H1 (cell line): Measurements from ENCODE around the gene INIP. TPM values are rescaled to one million over a fixed set of nuclear protein-coding genes. Genes with fewer than 3 reads are reported as not detected.

Experiments used
- CTCF ChIA-PET: fragments of 300-600 bp; sonication (Branson Sonifier 250); formaldehyde crosslinking; loops from one replicate; lab custom pipeline; 2021; ENCODE audit not compliant: partially characterized antibody; lab: Charles Lee
- POLR2A ChIA-PET: fragments of 300-600 bp; sonication (Branson Sonifier 250); formaldehyde crosslinking; loops from one replicate; lab custom pipeline; 2021; ENCODE audit warnings: inconsistent platforms; ENCODE audit not compliant: partially characterized antibody; lab: Charles Lee
- DNase-seq, 2 experiments: peaks; one replicate each; pipeline versions ENCODE4 v3.0.0 to v3.0.0-alpha.2; 2010 to 2022; ENCODE audit warnings: low spot score in 2 of 2, low read depth in 1 of 2, mixed read lengths in 1 of 2
- FAIRE-seq: peaks from 2 replicates; lab custom pipeline; 2011; peaks lifted over from hg19 to GRCh38; lab: Jason Lieb, UNC
- H2AFZ ChIP-seq: 2 replicates; pipeline ENCODE4 v1.8.1; 2012; ENCODE audit warnings: low read length, inconsistent platforms
- H2AK5ac ChIP-seq: 2 replicates; pipeline ENCODE4 v1.6.1; 2013; ENCODE audit warnings: low read depth, low read length
- H2BK120ac ChIP-seq: replicated peaks from 2 replicates; pipeline ENCODE3; 2013; ENCODE audit warnings: low read depth, low read length, inconsistent platforms
- H2BK12ac ChIP-seq: 2 replicates; pipeline ENCODE4 v1.6.1; 2013; ENCODE audit warnings: low read depth, low read length
- H2BK15ac ChIP-seq: 2 replicates; pipeline ENCODE4 v1.6.1; 2013; ENCODE audit warnings: low read length
- H2BK20ac ChIP-seq: 2 replicates; pipeline ENCODE4 v1.6.1; 2013; ENCODE audit warnings: low read length
- H2BK5ac ChIP-seq: 2 replicates; pipeline ENCODE4 v1.6.1; 2013; ENCODE audit warnings: low read depth, low read length
- H3K14ac ChIP-seq: 2 replicates; pipeline ENCODE4 v1.6.1; 2013; ENCODE audit warnings: inconsistent platforms; ENCODE audit not compliant: insufficient read length
- H3K18ac ChIP-seq: 2 replicates; pipeline ENCODE4 v1.6.1; 2013; ENCODE audit warnings: low read length; ENCODE audit errors: extremely low read depth
- H3K23ac ChIP-seq: 2 replicates; pipeline ENCODE4 v1.6.1; 2013; ENCODE audit warnings: inconsistent platforms; ENCODE audit not compliant: insufficient read length
- H3K23me2 ChIP-seq: 2 replicates; pipeline ENCODE4 v1.6.1; 2013; ENCODE audit warnings: low read depth, low read length
- H3K27ac ChIP-seq: 2 replicates; pipeline ENCODE4 v1.6.1; 2011; ENCODE audit warnings: low read depth, low read length, inconsistent platforms
- H3K27me3 ChIP-seq, 4 experiments: replicated peaks in 1 of 4; 1 replicate in 1 of 4; 2 replicates in 3 of 4; pipeline versions ENCODE4 v1.6.1 to v1.8.1; 2011 to 2013; ENCODE audit warnings: low read length in 3 of 4, mild to moderate bottlenecking in 3 of 4, inconsistent platforms in 2 of 4, mixed read lengths in 2 of 4, moderate library complexity in 1 of 4; ENCODE audit not compliant: control insufficient read depth in 3 of 4, insufficient read depth in 3 of 4; ENCODE audit errors: extremely low read depth in 1 of 4
- H3K36me3 ChIP-seq, 4 experiments: 2 replicates each; pipeline versions ENCODE4 v1.6.1 to v1.8.1; 2011 to 2013; ENCODE audit warnings: mild to moderate bottlenecking in 4 of 4, low read length in 3 of 4, moderate library complexity in 2 of 4, control low read depth in 1 of 4, inconsistent platforms in 1 of 4; ENCODE audit not compliant: insufficient read depth in 4 of 4, control insufficient read depth in 2 of 4
- H3K4ac ChIP-seq: replicated peaks from 2 replicates; pipeline ENCODE3; 2013; ENCODE audit warnings: low read length, low read depth, mixed read lengths, inconsistent platforms; ENCODE audit not compliant: insufficient read length
- H3K4me1 ChIP-seq, 4 experiments: replicated peaks in 1 of 4; 1 replicate in 1 of 4; 2 replicates in 3 of 4; pipeline versions ENCODE4 v1.6.1 to v1.8.1; 2011 to 2013; ENCODE audit warnings: low read length in 3 of 4, inconsistent platforms in 2 of 4, mixed read lengths in 1 of 4; ENCODE audit not compliant: insufficient read depth in 4 of 4, control insufficient read depth in 3 of 4
- H3K4me2 ChIP-seq, 2 experiments: 2 replicates each; pipeline versions ENCODE4 v1.6.1 to v1.8.1; 2011 to 2013; ENCODE audit warnings: low read depth in 2 of 2, low read length in 2 of 2, control low read depth in 1 of 2, inconsistent platforms in 1 of 2, mild to moderate bottlenecking in 1 of 2; ENCODE audit not compliant: insufficient read depth in 1 of 2
- H3K4me3 ChIP-seq, 4 experiments: fragments of 200-600, 300-600 bp in 1 of 4; sonication (generic), shearing (Covaris generic), sonication (Bioruptor Twin) in 1 of 4; 2 replicates each; pipeline versions ENCODE4 v1.5.1 to v1.8.1; 2011 to 2016; ENCODE audit warnings: low read length in 4 of 4, low read depth in 3 of 4, control low read depth in 2 of 4, inconsistent platforms in 2 of 4, mild to moderate bottlenecking in 2 of 4, mixed read lengths in 1 of 4, moderate library complexity in 1 of 4; ENCODE audit not compliant: insufficient read depth in 2 of 4; ENCODE audit errors: extremely low read depth in 1 of 4
- H3K56ac ChIP-seq: replicated peaks from 2 replicates; pipeline ENCODE3; 2013; ENCODE audit warnings: low read depth, mild to moderate bottlenecking, mixed read lengths, low read length, inconsistent platforms; ENCODE audit not compliant: insufficient read length
- H3K79me1 ChIP-seq: 2 replicates; pipeline ENCODE4 v1.6.1; 2013; ENCODE audit warnings: low read depth, low read length, control low read depth
- H3K79me2 ChIP-seq, 2 experiments: 2 replicates each; pipeline versions ENCODE4 v1.6.1 to v1.8.1; 2012 to 2013; ENCODE audit warnings: low read length in 2 of 2, mild to moderate bottlenecking in 2 of 2, inconsistent platforms in 1 of 2; ENCODE audit not compliant: insufficient read depth in 2 of 2, control insufficient read depth in 1 of 2
- H3K9ac ChIP-seq, 4 experiments: replicated peaks in 1 of 4; 1 replicate in 1 of 4; 2 replicates in 3 of 4; pipeline versions ENCODE4 v1.6.1 to v1.8.1; 2011 to 2013; ENCODE audit warnings: low read depth in 3 of 4, low read length in 3 of 4, control low read depth in 2 of 4, mild to moderate bottlenecking in 2 of 4, moderate library complexity in 2 of 4, inconsistent platforms in 1 of 4; ENCODE audit errors: extremely low read depth in 1 of 4
- H3K9me3 ChIP-seq, 2 experiments: 2 replicates each; pipeline versions ENCODE4 v1.6.1 to v1.8.1; 2012 to 2013; ENCODE audit warnings: mild to moderate bottlenecking in 2 of 2, moderate library complexity in 2 of 2, control low read depth in 1 of 2, inconsistent platforms in 1 of 2, low read depth in 1 of 2, low read length in 1 of 2, mixed read lengths in 1 of 2; ENCODE audit not compliant: insufficient read depth in 2 of 2
- H4K20me1 ChIP-seq, 2 experiments: replicated peaks in 1 of 2; 2 replicates each; pipeline versions ENCODE3 to v1.8.1; 2011 to 2013; ENCODE audit warnings: inconsistent platforms in 2 of 2, low read length in 2 of 2, mild to moderate bottlenecking in 1 of 2; ENCODE audit not compliant: insufficient read depth in 2 of 2, control insufficient read depth in 1 of 2
- H4K5ac ChIP-seq: 2 replicates; pipeline ENCODE4 v1.6.1; 2013; ENCODE audit warnings: low read length, low read depth, mixed read lengths, inconsistent platforms; ENCODE audit not compliant: insufficient read length
- H4K8ac ChIP-seq: 2 replicates; pipeline ENCODE4 v1.8.0; 2013; ENCODE audit warnings: mild to moderate bottlenecking, moderate library complexity, low read length, inconsistent platforms; ENCODE audit not compliant: insufficient read depth; ENCODE audit errors: extremely low read depth
- H4K91ac ChIP-seq: replicated peaks from 2 replicates; pipeline ENCODE3; 2013; ENCODE audit warnings: low read length, mixed read lengths, inconsistent platforms; ENCODE audit not compliant: insufficient read length
- BCL11A ChIP-seq, 2 experiments: IDR thresholded peaks; one replicate each; pipeline ENCODE4 v1.6.1; 2011; ENCODE audit warnings: low read depth in 2 of 2, low read length in 2 of 2, mild to moderate bottlenecking in 2 of 2
- CHD1 ChIP-seq: IDR thresholded peaks from 2 replicates; pipeline ENCODE4 v1.6.1; 2012; ENCODE audit warnings: low read depth, low read length, improper control_type of control experiment
- JUND ChIP-seq: IDR thresholded peaks from 2 replicates; pipeline ENCODE4 v1.6.1; 2011; ENCODE audit warnings: mild to moderate bottlenecking, improper control_type of control experiment, low read length
- NRF1 ChIP-seq: IDR thresholded peaks from 2 replicates; pipeline ENCODE4 v1.6.1; 2011; ENCODE audit warnings: mild to moderate bottlenecking, low read depth, low read length, improper control_type of control experiment
- POLR2AphosphoS5 ChIP-seq: IDR thresholded peaks from 2 replicates; pipeline ENCODE4 v1.6.1; 2011; ENCODE audit warnings: low read depth, low read length
- SP4 ChIP-seq: IDR thresholded peaks from 2 replicates; pipeline ENCODE4 v1.6.1; 2012; ENCODE audit warnings: low read length, inconsistent platforms
- WGBS, 2 experiments: shearing (Covaris generic) in 1 of 2; methylation state at CpG; one replicate each; pipeline versions ENCODE4 v1.1.6 to v1.1.7; 2013 to 2015; ENCODE audit warnings: low lambda C conversion rate in 2 of 2, mixed read lengths in 2 of 2, inconsistent platforms in 1 of 2, low coverage in 1 of 2, missing lambda C conversion rate in 1 of 2; ENCODE audit not compliant: insufficient replicate concordance in 2 of 2, insufficient coverage in 1 of 2, insufficient read length in 1 of 2; ENCODE audit errors: extremely low coverage in 1 of 2, missing lambda C conversion rate in 1 of 2; 5-methylcytosine and 5-hydroxymethylcytosine counted together
- polyA plus RNA-seq, 7 experiments: library from polyadenylated mRNA; depleted of rRNA in 3 of 7; stranded (reverse) in 5 of 7; unstranded in 2 of 7; fragments of >200 nt in 5 of 7; fragments of 200-250 nt in 2 of 7; gene quantifications; 1 replicate in 5 of 7; 2 replicates in 1 of 7; 4 replicates in 1 of 7; pipeline versions ENCODE4 v1.2.1 to v1.2.3, GENCODE V29; 2011 to 2013; ENCODE audit warnings: missing spikeins in 2 of 7, mixed read lengths in 2 of 7
- total RNA-seq: library from RNA; stranded (reverse); fragmentation: NEBNext Ultra II Directional; extraction: Animal tissue kit (Norgen Biotek cat#: 25700); gene quantifications from 2 replicates; pipeline ENCODE4 v1.2.1, GENCODE V29; 2021

INIP gene
- total and polyA plus RNA-seq, 2 of the 8 experiments (the other 6 are each of a cell fraction or from before 2014, with no cell fraction given), result 10.7 to 18.3 TPM

DNA sequence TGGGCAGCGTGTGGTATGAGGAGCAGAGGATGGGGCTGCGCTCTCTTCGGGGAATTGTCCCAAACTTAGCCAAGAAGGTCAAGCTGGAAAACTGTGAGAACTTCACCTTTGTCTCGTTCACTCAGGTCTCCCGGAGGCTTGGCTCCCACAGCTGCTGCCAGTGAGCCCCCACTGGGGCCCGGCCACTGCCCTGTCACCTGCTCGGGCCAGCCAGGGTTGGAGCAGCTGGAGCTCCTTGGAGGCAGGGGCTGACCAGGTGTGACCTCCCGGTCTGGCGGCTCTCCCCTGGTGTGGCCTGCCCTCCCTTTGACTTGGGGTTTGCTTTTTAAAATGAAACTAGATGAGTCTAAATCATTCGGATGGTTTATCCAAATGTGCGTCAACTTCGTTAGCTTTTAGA, 58.0 kb downstream of the INIP start:
- Histone ChIP-seq H2BK15ac (no peak overlapping the region), H2AFZ (no peak overlapping the region), H3K27ac (no peak overlapping the region), H3K4me1 (peaks cover 0 to 4% (median 0%) of the 10 kb centered on the region in 4 experiments; a peak in 2 of 7 replicates), H3K79me1 (no peaks in the 10 kb centered on the region), H3K9me3 (no peaks in the 10 kb centered on the region), H3K4me3 (no peak overlapping the region), H4K5ac (no peak overlapping the region), H3K23me2 (no peaks in the 10 kb centered on the region), H2BK5ac (no peak overlapping the region), H3K14ac (no peak overlapping the region), H3K4me2 (no peak overlapping the region), H3K9ac (no peak overlapping the region), H2BK20ac (no peak overlapping the region), H3K56ac (no peak overlapping the region), H2AK5ac (no peak overlapping the region), H3K36me3 (peaks cover 0 to 7% (median 3%) of the 10 kb centered on the region in 4 experiments; a peak in 3 of 8 replicates), H4K20me1 (peaks cover 0 to 1% of the 10 kb centered on the region in 2 experiments), H3K23ac (no peak overlapping the region), H4K91ac (no peak overlapping the region), H3K79me2 (no peaks in the 10 kb centered on the region), H2BK120ac (no peak overlapping the region), H4K8ac (no peak overlapping the region), H2BK12ac (no peak overlapping the region), H3K4ac (no peak overlapping the region), H3K18ac (no peak overlapping the region), H3K27me3 (no peaks in the 10 kb centered on the region)
- TF ChIP-seq NRF1 (no peak), BCL11A (IDR thresholded peaks at IDR 0.05; ENCODE audit: low read depth in 2 of 2, low read length in 2 of 2) (no peak), POLR2AphosphoS5 (no peak), CHD1 (no peak), SP4 (no peak), JUND (no peak)
- ChIA-PET CTCF (interaction anchor here (1.2 kb wide), 1 partner anchor 10 kb away, joined by 3 read pairs; no protein-coding TSS in a partner anchor), POLR2A (no interaction called here)
- WGBS, 2 experiments, result 98% methylated on average over 12 of the region's 12 CpGs; no CpG with 5 or more reads in 1 of the 2 experiments
- FAIRE-seq (no peak), DNase-seq (no peak)
